H1 (cell line): ENCODE data around the gene KLF2. TPM values are rescaled to one million over a fixed set of nuclear protein-coding genes. Genes with fewer than 3 reads are reported as not detected.

Experiments used
- BACH1 ChIP-seq: IDR thresholded peaks from 2 replicates; pipeline ENCODE4 v1.6.1; 2012; ENCODE audit warnings: low read length, improper control_type of control experiment
- CHD1 ChIP-seq: IDR thresholded peaks from 2 replicates; pipeline ENCODE4 v1.6.1; 2012; ENCODE audit warnings: low read depth, low read length, improper control_type of control experiment
- HDAC6 ChIP-seq: IDR thresholded peaks from one replicate; pipeline ENCODE4 v1.7.1; 2012; ENCODE audit warnings: low read depth, mild to moderate bottlenecking, inconsistent platforms, low read length, moderate library complexity
- RBBP5 ChIP-seq: IDR thresholded peaks from 2 replicates; pipeline ENCODE4 v1.7.1; 2012; ENCODE audit warnings: low read depth, mild to moderate bottlenecking, inconsistent platforms, low read length, moderate library complexity, borderline replicate concordance
- polyA plus RNA-seq, 7 experiments: library from polyadenylated mRNA; depleted of rRNA in 3 of 7; stranded (reverse) in 5 of 7; unstranded in 2 of 7; fragments of >200 nt in 5 of 7; fragments of 200-250 nt in 2 of 7; gene quantifications; 1 replicate in 5 of 7; 2 replicates in 1 of 7; 4 replicates in 1 of 7; pipeline versions ENCODE4 v1.2.1 to v1.2.3, GENCODE V29; 2011 to 2013; ENCODE audit warnings: missing spikeins in 2 of 7, mixed read lengths in 2 of 7
- total RNA-seq: library from RNA; stranded (reverse); fragmentation: NEBNext Ultra II Directional; extraction: Animal tissue kit (Norgen Biotek cat#: 25700); gene quantifications from 2 replicates; pipeline ENCODE4 v1.2.1, GENCODE V29; 2021

The KLF2 gene
- total and polyA plus RNA-seq, 2 of the 8 experiments (the other 6 are each of a cell fraction or from before 2014, with no cell fraction given) = 0.19 to 0.33 TPM

- no peak for TF ChIP-seq HDAC6
- TF ChIP-seq BACH1 = no peak
- no peak for TF ChIP-seq CHD1
- no peak for TF ChIP-seq RBBP5
These were observed 8.5 kb downstream of the KLF2 start (continued) for GRCh38 chr19:16333001-16333586.
